Keratinocyte (primary cell): ENCODE results near the gene ARX. TPM values are rescaled to one million over a fixed set of nuclear protein-coding genes. Genes with fewer than 3 reads are reported as not detected.

ENCODE experiments used
- DNase-seq: peaks from one replicate; pipeline ENCODE4 v3.0.0-alpha.2; 2011; ENCODE audit warnings: low read depth, missing footprints, low spot score
- FAIRE-seq: peaks from 2 replicates; lab custom pipeline; 2011; peaks lifted over from hg19 to GRCh38; lab: Jason Lieb, UNC
- H2AFZ ChIP-seq: 2 replicates; pipeline ENCODE4 v1.6.0; 2012; ENCODE audit warnings: low read length, control low read depth, inconsistent platforms; ENCODE audit not compliant: control insufficient read depth
- H3K27ac ChIP-seq: 2 replicates; pipeline ENCODE4 v1.5.1; 2011; ENCODE audit warnings: low read length; ENCODE audit not compliant: control insufficient read depth, insufficient read depth
- H3K27me3 ChIP-seq: 3 replicates; pipeline ENCODE4 v1.6.0; 2011; ENCODE audit warnings: low read length; ENCODE audit not compliant: control insufficient read depth, insufficient read depth; ENCODE audit errors: extremely low read depth
- H3K36me3 ChIP-seq, 2 experiments: 2 replicates in 1 of 2; 3 replicates in 1 of 2; pipeline ENCODE4 v1.5.1; 2011; ENCODE audit warnings: low read length in 2 of 2, mild to moderate bottlenecking in 1 of 2; ENCODE audit not compliant: control insufficient read depth in 2 of 2, insufficient read depth in 2 of 2; ENCODE audit errors: extremely low read depth in 1 of 2
- H3K4me1 ChIP-seq: 3 replicates; pipeline ENCODE4 v1.5.1; 2011; ENCODE audit warnings: low read length; ENCODE audit not compliant: control insufficient read depth, insufficient read depth; ENCODE audit errors: extremely low read depth
- H3K4me2 ChIP-seq: 3 replicates; pipeline ENCODE4 v1.6.0; 2011; ENCODE audit warnings: low read depth, low read length; ENCODE audit not compliant: control insufficient read depth, insufficient read depth; ENCODE audit errors: extremely low read depth
- H3K4me3 ChIP-seq, 3 experiments: fragments of 200-600 bp in 1 of 3; sonication (generic) in 1 of 3; 2 replicates in 2 of 3; 3 replicates in 1 of 3; pipeline ENCODE4 v1.5.1; 2011 to 2016; ENCODE audit warnings: low read length in 3 of 3, mild to moderate bottlenecking in 3 of 3, control low read depth in 2 of 3, inconsistent platforms in 1 of 3, low read depth in 1 of 3, mixed read lengths in 1 of 3, mixed run types in 1 of 3, moderate library complexity in 1 of 3; ENCODE audit not compliant: control insufficient read depth in 2 of 3, insufficient read depth in 2 of 3; ENCODE audit errors: extremely low read depth in 1 of 3
- H3K79me2 ChIP-seq: 2 replicates; pipeline ENCODE4 v1.6.0; 2012; ENCODE audit warnings: low read length; ENCODE audit not compliant: control insufficient read depth, insufficient read depth
- H3K9ac ChIP-seq: 3 replicates; pipeline ENCODE4 v1.6.0; 2011; ENCODE audit warnings: low read length; ENCODE audit not compliant: control insufficient read depth, insufficient read depth; ENCODE audit errors: extremely low read depth
- H3K9me1 ChIP-seq: 3 replicates; pipeline ENCODE4 v1.6.0; 2011; ENCODE audit warnings: low read length; ENCODE audit not compliant: control insufficient read depth, insufficient read depth; ENCODE audit errors: extremely low read depth
- H3K9me3 ChIP-seq: 2 replicates; pipeline ENCODE4 v1.5.1; 2012; ENCODE audit warnings: low read depth, low read length; ENCODE audit not compliant: control insufficient read depth
- H4K20me1 ChIP-seq: 3 replicates; pipeline ENCODE4 v1.6.0; 2011; ENCODE audit warnings: low read length; ENCODE audit not compliant: control insufficient read depth, insufficient read depth; ENCODE audit errors: extremely low read depth
- EZH2 ChIP-seq: IDR thresholded peaks from one replicate; pipeline ENCODE4 v1.6.1; 2012; ENCODE audit warnings: inconsistent platforms, mild to moderate bottlenecking, low read length, moderate library complexity
- dilution Hi-C: fragments of 300-500 bp; cut with MboI; formaldehyde crosslinking; loops from one replicate; pipeline ENCODE4 v1.7.0; 2020; ENCODE audit warnings: low sequenced_read_pairs; ENCODE audit not compliant: extremely low pct_ligation_motif_present
- polyA plus RNA-seq, 5 experiments: library from polyadenylated mRNA; depleted of rRNA in 3 of 5; stranded (reverse) in 3 of 5; stranded (forward) in 1 of 5; unstranded in 1 of 5; fragments of >200 nt; gene quantifications; 1 replicate in 1 of 5; 2 replicates in 3 of 5; 3 replicates in 1 of 5; pipeline versions ENCODE4 v1.2.1 to v1.2.3, GENCODE V29; 2011 to 2012; ENCODE audit warnings: missing spikeins in 2 of 5, low read depth in 1 of 5, low replicate concordance in 1 of 5
- TF ChIP-seq, protein P1 (sequence below), 3 experiments: IDR thresholded peaks in 1 of 3; conservative IDR thresholded peaks in 1 of 3; optimal IDR thresholded peaks in 1 of 3; 2 replicates in 2 of 3; 3 replicates in 1 of 3; pipeline versions ENCODE3 to v1.5.1; 2011; ENCODE audit warnings: low read length in 3 of 3, mild to moderate bottlenecking in 3 of 3, moderate library complexity in 2 of 3, control low read depth in 1 of 3, inconsistent platforms in 1 of 3; ENCODE audit not compliant: insufficient read depth in 2 of 3; ENCODE audit errors: extremely low read depth in 1 of 3

Gene ARX
- polyA plus RNA-seq, 1 donor (not counting 4 experiments of a cell fraction or from before 2014, with no cell fraction given), result not detected

DNA sequence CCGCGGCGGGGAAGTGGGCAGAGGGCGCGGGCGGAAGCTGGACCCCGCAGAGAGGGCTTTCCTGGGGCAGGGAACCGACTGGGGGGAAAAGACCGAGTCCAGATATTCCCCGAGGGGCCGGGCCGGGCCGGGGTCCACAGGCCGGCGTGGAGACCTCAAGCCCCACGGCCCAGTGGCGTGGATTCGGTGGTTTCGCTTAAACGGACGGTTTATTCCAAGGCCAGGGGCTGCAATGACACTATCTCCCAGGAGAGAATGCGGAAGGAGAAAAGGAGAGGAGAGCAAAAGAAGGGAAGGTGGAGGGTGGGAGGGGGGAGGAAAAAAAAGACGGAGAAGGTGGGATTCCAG is 10.8 kb downstream of the ARX start:
- Histone ChIP-seq H3K27ac (no peak overlapping the region), H3K79me2 (no peaks in the 10 kb centered on the region), H2AFZ (no peak overlapping the region), H3K9me1 (no peaks in the 10 kb centered on the region), H3K27me3 (peaks cover 75% of the 10 kb centered on the region), H3K4me3 (no peak overlapping the region), H4K20me1 (no peaks in the 10 kb centered on the region), H3K9ac (no peak overlapping the region), H3K4me1 (no peaks in the 10 kb centered on the region), H3K36me3 (no peaks in the 10 kb centered on the region), H3K4me2 (peak overlapping the region; percentile 45), H3K9me3 (no peaks in the 10 kb centered on the region)
- dilution Hi-C loops, result no loop called here
- FAIRE-seq (no peak), DNase-seq (no peak)
- TF ChIP-seq EZH2, result no peak
- TF ChIP-seq, protein P1, sequence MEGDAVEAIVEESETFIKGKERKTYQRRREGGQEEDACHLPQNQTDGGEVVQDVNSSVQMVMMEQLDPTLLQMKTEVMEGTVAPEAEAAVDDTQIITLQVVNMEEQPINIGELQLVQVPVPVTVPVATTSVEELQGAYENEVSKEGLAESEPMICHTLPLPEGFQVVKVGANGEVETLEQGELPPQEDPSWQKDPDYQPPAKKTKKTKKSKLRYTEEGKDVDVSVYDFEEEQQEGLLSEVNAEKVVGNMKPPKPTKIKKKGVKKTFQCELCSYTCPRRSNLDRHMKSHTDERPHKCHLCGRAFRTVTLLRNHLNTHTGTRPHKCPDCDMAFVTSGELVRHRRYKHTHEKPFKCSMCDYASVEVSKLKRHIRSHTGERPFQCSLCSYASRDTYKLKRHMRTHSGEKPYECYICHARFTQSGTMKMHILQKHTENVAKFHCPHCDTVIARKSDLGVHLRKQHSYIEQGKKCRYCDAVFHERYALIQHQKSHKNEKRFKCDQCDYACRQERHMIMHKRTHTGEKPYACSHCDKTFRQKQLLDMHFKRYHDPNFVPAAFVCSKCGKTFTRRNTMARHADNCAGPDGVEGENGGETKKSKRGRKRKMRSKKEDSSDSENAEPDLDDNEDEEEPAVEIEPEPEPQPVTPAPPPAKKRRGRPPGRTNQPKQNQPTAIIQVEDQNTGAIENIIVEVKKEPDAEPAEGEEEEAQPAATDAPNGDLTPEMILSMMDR (optimal IDR thresholded peaks at IDR 0.05 in 1 of 3, IDR thresholded peaks at IDR 0.05 in 1 of 3, conservative IDR thresholded peaks at IDR 0.05 in 1 of 3; ENCODE audit: extremely low read depth in 1 of 3, insufficient read depth in 2 of 3, low read length in 3 of 3), result no peak

DNA sequence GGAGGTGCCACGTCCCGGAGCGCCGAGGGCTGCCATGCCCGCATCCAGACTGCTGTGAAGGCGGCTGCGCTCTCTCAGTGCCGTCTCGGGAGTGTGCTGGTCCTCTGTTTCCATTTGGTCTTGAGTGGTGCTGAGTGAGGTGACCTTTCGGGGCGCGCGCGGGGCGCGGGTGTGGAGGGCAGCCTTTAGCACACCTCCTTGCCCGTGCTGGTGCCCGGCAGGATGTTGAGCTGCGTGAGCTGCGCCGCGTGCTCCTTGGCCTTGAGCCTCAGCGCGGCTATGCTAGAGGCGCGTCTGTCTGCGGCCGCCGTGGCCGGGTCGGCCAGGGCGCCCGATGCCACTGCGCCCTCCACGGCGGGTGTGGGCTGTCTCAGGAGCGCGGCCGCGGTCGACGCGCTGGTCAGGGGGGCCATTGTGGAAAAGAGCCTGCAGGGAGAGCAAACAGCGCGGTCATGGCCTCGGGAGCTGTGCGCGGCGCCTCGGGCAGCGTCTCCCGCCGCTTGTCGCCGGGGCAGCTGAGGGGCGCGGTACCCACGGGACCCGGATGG is 11.2 kb downstream of the ARX start:
- peak; percentile 59 for TF ChIP-seq EZH2
- TF ChIP-seq, protein P1 (optimal IDR thresholded peaks at IDR 0.05 in 1 of 3, IDR thresholded peaks at IDR 0.05 in 1 of 3, conservative IDR thresholded peaks at IDR 0.05 in 1 of 3; ENCODE audit: extremely low read depth in 1 of 3, insufficient read depth in 2 of 3, low read length in 3 of 3), result no peak
- no peaks in the 10 kb centered on the region for H3K9me3 ChIP-seq
- H3K9ac ChIP-seq, result no peak overlapping the region
- H3K9me1 ChIP-seq, result no peaks in the 10 kb centered on the region
- H3K4me1 ChIP-seq, result no peaks in the 10 kb centered on the region
- DNase-seq, result no peak
- H3K4me2 ChIP-seq, result peak overlapping the region; percentile 45
- no peak for FAIRE-seq
- peak overlapping the region in 1 of 3 experiments; percentile 43 for H3K4me3 ChIP-seq
- no peaks in the 10 kb centered on the region for H3K36me3 ChIP-seq
- no peak overlapping the region for H2AFZ ChIP-seq
- dilution Hi-C loops, result no loop called here
- peaks cover 71% of the 10 kb centered on the region for H3K27me3 ChIP-seq
- H3K79me2 ChIP-seq, result no peaks in the 10 kb centered on the region
- H4K20me1 ChIP-seq, result no peaks in the 10 kb centered on the region
- H3K27ac ChIP-seq, result no peak overlapping the region
